NCI-H1930 (cell line): Measurements from ENCODE around the gene SLC25A5.

Source experiments
- DNase-seq, 2 experiments: peaks; one replicate each; lab custom pipeline; 2025; lab: John Stamatoyannopoulos, UW

The SLC25A5 gene

DNA sequence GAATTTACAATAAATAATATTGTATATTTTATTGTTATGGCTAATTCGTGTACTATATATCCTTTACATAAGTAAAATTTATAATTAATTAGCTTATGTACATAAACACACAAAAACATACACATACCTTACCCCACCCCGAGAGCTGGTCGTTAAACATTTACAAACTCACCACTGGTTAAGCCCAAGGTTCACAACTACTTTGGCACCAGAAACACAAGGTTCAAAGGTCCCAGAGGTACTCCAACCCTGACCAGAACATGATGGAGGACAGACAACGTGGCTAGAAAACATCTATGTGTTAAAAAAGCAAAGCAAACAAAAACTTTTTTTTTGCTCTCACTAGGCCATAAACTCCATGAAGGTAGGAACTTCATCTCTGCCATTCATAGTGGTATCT lies 37.7 kb downstream of the SLC25A5 start:
- no peak for DNase-seq

DNA sequence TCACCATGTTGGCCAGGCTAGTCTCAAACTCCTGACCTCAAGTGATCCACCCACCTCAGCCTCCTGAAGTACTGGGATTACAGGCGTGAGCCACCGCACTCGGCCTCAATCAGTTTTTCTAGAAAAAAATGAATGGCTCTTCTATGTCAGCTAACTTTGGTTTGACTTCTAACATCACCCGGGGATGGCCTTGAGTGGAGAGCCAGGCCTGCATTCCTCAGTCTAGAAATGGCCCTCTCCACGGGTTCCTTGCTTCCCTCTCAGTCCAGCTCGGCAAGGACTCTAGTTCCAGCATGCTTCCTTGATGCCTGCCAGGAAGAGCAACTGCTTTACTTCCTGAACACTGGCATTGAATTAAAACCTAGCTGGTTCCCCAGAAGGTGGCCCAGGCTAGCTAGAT lies 39.0 kb downstream of the SLC25A5 start:
- DNase-seq: no peak

DNA sequence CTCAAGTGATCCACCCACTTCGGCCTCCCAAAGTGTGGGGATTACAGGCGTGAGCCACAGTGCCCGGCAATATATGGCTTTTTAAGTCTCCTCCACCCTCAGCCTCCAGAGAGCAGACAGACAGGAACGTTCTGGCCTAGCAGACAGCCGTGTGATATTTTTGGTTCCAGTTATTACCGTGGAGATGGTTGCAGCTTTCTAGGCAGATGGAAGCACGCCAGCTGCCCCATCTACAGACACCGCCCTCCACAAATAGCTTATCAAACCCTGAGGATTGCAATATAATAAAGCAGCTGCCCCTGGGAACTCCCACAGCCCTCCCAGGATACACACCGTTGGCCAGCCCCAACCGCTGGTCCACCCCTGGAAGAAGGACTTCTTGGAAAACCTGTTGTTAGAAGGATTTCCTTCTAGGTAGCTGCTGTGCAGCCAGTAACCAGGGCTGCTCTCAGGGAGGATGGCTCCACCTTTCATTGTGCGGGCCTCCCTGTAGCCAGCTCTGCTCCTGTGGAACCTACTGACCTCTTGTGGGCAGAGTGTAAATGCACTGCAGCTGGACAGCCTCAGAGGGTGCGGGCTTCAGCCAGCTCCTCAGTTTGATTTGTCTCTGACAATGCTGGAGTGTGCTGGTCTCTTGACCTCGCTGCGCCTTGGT lies 44.0 kb downstream of the SLC25A5 start:
- DNase-seq: peak; percentile 42 to 59

DNA sequence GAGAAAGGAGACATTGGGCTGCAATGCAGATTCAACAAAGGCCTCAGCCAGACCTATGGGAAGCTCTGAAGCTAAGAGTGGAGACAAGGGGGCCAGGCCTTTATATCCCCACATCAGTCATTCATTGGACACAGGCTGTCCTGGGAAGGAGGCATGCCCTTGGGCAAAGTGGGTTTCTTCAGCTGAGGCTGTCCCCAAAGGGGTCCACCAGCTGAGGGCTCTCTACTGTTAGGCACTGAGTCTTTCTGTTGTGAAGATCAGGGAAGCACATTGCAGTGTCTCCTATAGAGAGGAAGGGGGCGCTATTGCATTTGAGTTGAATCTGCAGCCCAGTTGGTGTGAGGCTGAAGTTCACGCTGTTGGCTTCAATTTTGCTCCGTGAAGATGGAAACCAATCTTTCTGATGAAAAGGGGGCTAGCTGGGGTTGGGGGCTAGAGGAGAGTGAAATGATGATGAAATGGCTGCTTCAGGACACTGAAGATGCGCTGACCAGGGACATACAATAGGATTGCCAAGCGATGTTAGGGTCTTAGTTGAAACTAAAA lies 48.0 kb downstream of the SLC25A5 start:
- DNase-seq: peak; percentile 32 to 66

DNA sequence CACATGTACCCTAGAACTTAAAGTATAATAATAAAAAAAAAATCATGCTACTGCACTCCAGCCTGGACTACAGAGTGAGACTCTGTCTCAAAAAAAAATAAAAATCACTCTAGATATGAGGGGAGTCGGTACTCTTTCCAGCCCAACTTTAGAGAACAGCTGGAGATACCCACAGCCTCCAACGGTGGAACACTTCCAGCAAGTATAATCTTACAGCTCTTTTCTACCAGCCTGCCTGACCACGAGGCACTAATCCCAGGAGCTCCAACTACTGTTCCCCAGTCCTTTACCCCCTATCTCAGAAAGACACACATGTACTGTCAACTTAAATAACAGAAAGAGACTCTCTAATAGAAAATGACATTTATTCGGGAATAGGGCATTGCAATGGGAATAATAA lies 50.1 kb downstream of the SLC25A5 start:
- DNase-seq: no peak
